K562 (cell line): ENCODE measurements around the gene SMIM12. TPM values are rescaled to one million over a fixed set of nuclear protein-coding genes. Genes with fewer than 3 reads are reported as not detected.
A peak's percentile ranks its signal among the peaks of the same experiment; 100 is the strongest.

Experiments
- ATF1 ChIP-seq, 2 experiments: fragments of 450-650 bp in 1 of 2; IDR thresholded peaks; 2 replicates each; pipeline ENCODE4 v1.6.1; 2016; ENCODE audit warnings: missing compliant biosample characterization in 1 of 2, missing genetic modification characterization in 1 of 2
- CREB5 ChIP-seq: fragments of 250-450 bp; sonication (Bioruptor Pico); IDR thresholded peaks from 2 replicates; pipeline ENCODE4 v1.5.0; 2020; ENCODE audit warnings: mild to moderate bottlenecking
- ELF1 ChIP-seq: fragments of 200-800 bp; sonication (Bioruptor generic); IDR thresholded peaks from 2 replicates; pipeline ENCODE4 v1.6.1; 2016; ENCODE audit warnings: missing genetic modification characterization, missing compliant biosample characterization
- FOS ChIP-seq: IDR thresholded peaks from 3 replicates; pipeline ENCODE4 v1.6.1; 2011; ENCODE audit not compliant: insufficient read length; ENCODE audit errors: extremely low read depth
- GABPA ChIP-seq: fragments of 200-800 bp; sonication (Bioruptor generic); conservative IDR thresholded peaks from 2 replicates; pipeline ENCODE4 v1.6.1; 2016; ENCODE audit warnings: low read depth, missing genetic modification characterization, missing compliant biosample characterization
- HCFC1 ChIP-seq: IDR thresholded peaks from 2 replicates; pipeline ENCODE4 v1.6.1; 2012; ENCODE audit warnings: low read depth, low read length, improper control_type of control experiment
- HMBOX1 ChIP-seq: sonication (generic); IDR thresholded peaks from 2 replicates; pipeline ENCODE4 v1.6.1; 2016
- HNRNPL ChIP-seq: fragments of 200-400 bp; formaldehyde crosslinking; IDR thresholded peaks from 2 replicates; pipeline ENCODE4 v1.6.1; 2017; ENCODE audit warnings: low read depth, mild to moderate bottlenecking, low read length
- KLF16 ChIP-seq: IDR thresholded peaks from 2 replicates; pipeline ENCODE4 v1.6.1; 2016; ENCODE audit warnings: antibody characterized with exemption
- MAX ChIP-seq: sonication (generic); formaldehyde crosslinking; IDR thresholded peaks from 2 replicates; pipeline ENCODE4 v1.9.0; 2022; ENCODE audit warnings: mild to moderate bottlenecking, missing genetic modification reagents
- MEF2D ChIP-seq: conservative IDR thresholded peaks from 2 replicates; pipeline ENCODE4 v1.6.1; 2016; ENCODE audit warnings: low read depth, missing genetic modification characterization, missing compliant biosample characterization
- MEIS2 ChIP-seq: fragments of 450-650 bp; IDR thresholded peaks from 2 replicates; pipeline ENCODE4 v1.6.1; 2014; ENCODE audit warnings: mild to moderate bottlenecking; ENCODE audit not compliant: partially characterized antibody
- NCOA1 ChIP-seq: fragments of 450-650 bp; IDR thresholded peaks from 2 replicates; pipeline ENCODE4 v1.6.1; 2016; ENCODE audit warnings: low read depth
- NCOR1 ChIP-seq: fragments of 450-650 bp; IDR thresholded peaks from 2 replicates; pipeline ENCODE4 v1.6.1; 2016; ENCODE audit warnings: mild to moderate bottlenecking, moderate library complexity
- NR2C1 ChIP-seq, 2 experiments: fragments of 450-650 bp; IDR thresholded peaks; 2 replicates each; pipeline ENCODE4 v1.6.1; 2017; ENCODE audit warnings: mild to moderate bottlenecking in 2 of 2, antibody characterized with exemption in 1 of 2, inconsistent platforms in 1 of 2, missing compliant biosample characterization in 1 of 2, missing genetic modification characterization in 1 of 2
- RCOR1 ChIP-seq, 2 experiments: IDR thresholded peaks; 2 replicates each; pipeline ENCODE4 v1.6.1; 2012; ENCODE audit warnings: low read depth in 2 of 2, low read length in 2 of 2, borderline replicate concordance in 1 of 2, improper control_type of control experiment in 1 of 2
- SMARCE1 ChIP-seq: fragments of 450-650 bp; IDR thresholded peaks from 2 replicates; pipeline ENCODE4 v1.7.1; 2016; ENCODE audit warnings: mild to moderate bottlenecking
- TAF9B ChIP-seq: fragments of 450-650 bp; IDR thresholded peaks from 2 replicates; pipeline ENCODE4 v1.6.1; 2018; ENCODE audit warnings: mild to moderate bottlenecking; ENCODE audit not compliant: partially characterized antibody
- ZNF609 ChIP-seq: sonication (generic); formaldehyde crosslinking; IDR thresholded peaks from 2 replicates; pipeline ENCODE4 v1.8.1; 2023; ENCODE audit warnings: missing genetic modification reagents, mild to moderate bottlenecking, borderline replicate concordance
- ZNF668 ChIP-seq: fragments of 250-450 bp; sonication (Bioruptor Pico); IDR thresholded peaks from 2 replicates; pipeline ENCODE4 v1.8.0; 2022; ENCODE audit warnings: mild to moderate bottlenecking, inconsistent platforms
- polyA plus RNA-seq, 8 experiments: library from polyadenylated mRNA; depleted of rRNA in 4 of 8; stranded (reverse) in 5 of 8; unstranded in 3 of 8; fragments of >200 nt; fragmentation: Nextera tagmentation in 2 of 8; fragmentation: Illumina TruSeq in 1 of 8; extraction: Ambion mirVana in 2 of 8; extraction: Trizol in 1 of 8; gene quantifications; 2 replicates each; pipeline versions ENCODE4 v1.2.1 to v1.2.3, GENCODE V29; 2011 to 2014; ENCODE audit warnings: inconsistent platforms in 1 of 8, missing spikeins in 1 of 8
- total RNA-seq, 7 experiments: library from RNA; depleted of rRNA in 6 of 7; stranded (reverse); fragments of >200 nt in 6 of 7; fragmentation: Illumina TruSeq in 2 of 7; extraction: Trizol in 2 of 7; gene quantifications; 2 replicates each; pipeline versions ENCODE4 v1.2.1 to v1.2.3, GENCODE V29; 2011 to 2021; ENCODE audit warnings: low replicate concordance in 1 of 7

SMIM12 gene
- total and polyA plus RNA-seq, 9 of the 15 experiments (the other 6 are each of a cell fraction or from before 2014, with no cell fraction given): 51.7 to 112 (median 63.9) TPM

- TF ChIP-seq CREB5 (CRISPR knock-in tag): no peak
- peak; percentile 60 for TF ChIP-seq MEIS2
- peak; percentile 99 for TF ChIP-seq KLF16
- peak; percentile 91; the same call in 1 of the 2 replicates for TF ChIP-seq ZNF668
- TF ChIP-seq HNRNPL: 0 out of 2 replicates have a peak, but pooled peaks have one; percentile 21
- no peak for TF ChIP-seq HCFC1
- no peak for TF ChIP-seq ATF1 (CRISPR knock-in tag; IDR thresholded peaks at IDR 0.05)
- peak; percentile 50; the same call in 1 of the 2 replicates for TF ChIP-seq ATF1 (tag; IDR thresholded peaks at IDR 0.05)
- no peak; the same call in 1 of the 2 replicates for TF ChIP-seq NR2C1 (IDR thresholded peaks at IDR 0.05)
- TF ChIP-seq NR2C1 (tag; IDR thresholded peaks at IDR 0.05): peak; percentile 65; the same call in 1 of the 2 replicates
- TF ChIP-seq FOS: no peak
- peak; percentile 63 for TF ChIP-seq GABPA (tag)
- TF ChIP-seq RCOR1 (IDR thresholded peaks at IDR 0.05; ENCODE audit: borderline replicate concordance in 1 of 2, low read depth in 2 of 2, low read length in 2 of 2): peak; percentile 89 to 94; a peak in 3 of 4 replicates
- peak; percentile 74 for TF ChIP-seq MAX (CRISPR knock-in tag)
- peak; percentile 79; the same call in 1 of the 2 replicates for TF ChIP-seq NCOA1
- peak; percentile 98 for TF ChIP-seq NCOR1
- peak; percentile 77; the same call in 1 of the 2 replicates for TF ChIP-seq HMBOX1
- 0 out of 2 replicates have a peak, but pooled peaks have one; percentile 37 for TF ChIP-seq MEF2D (tag)
- peak; percentile 62 for TF ChIP-seq TAF9B
- TF ChIP-seq ZNF609: peak; percentile 74; the same call in 1 of the 2 replicates
- peak; percentile 89 for TF ChIP-seq SMARCE1
- peak; percentile 40; the same call in 1 of the 2 replicates for TF ChIP-seq ELF1 (tag)
Measured at GRCh38 chr1:34843392-34844251, 15.9 kb downstream of the SMIM12 start (continued).
